HepG2 (cell line): ENCODE data around the gene KLHL40. TPM values are rescaled to one million over a fixed set of nuclear protein-coding genes. Genes with fewer than 3 reads are reported as not detected.
A peak's percentile ranks its signal among the peaks of the same experiment; 100 is the strongest.

ENCODE experiments used
- ASH2L ChIP-seq: fragments of 300-600, 200-600 bp; sonication (generic); IDR thresholded peaks from 2 replicates; pipeline ENCODE4 v1.7.0; 2017; ENCODE audit warnings: low read depth, mild to moderate bottlenecking, moderate library complexity, mixed read lengths, low read length; ENCODE audit not compliant: insufficient read length
- CCDC6 ChIP-seq: sonication (generic); formaldehyde crosslinking; IDR thresholded peaks from 2 replicates; pipeline ENCODE4 v1.8.1; 2022; ENCODE audit warnings: mild to moderate bottlenecking, missing genetic modification reagents, moderate library complexity
- GLI4 ChIP-seq: sonication (generic); formaldehyde crosslinking; IDR thresholded peaks from 2 replicates; pipeline ENCODE4 v1.5.1; 2020; ENCODE audit warnings: missing genetic modification reagents, mild to moderate bottlenecking, moderate library complexity, borderline replicate concordance
- HHEX ChIP-seq: IDR thresholded peaks from 2 replicates; pipeline ENCODE4 v1.6.1; 2016; ENCODE audit warnings: control low read depth
- HNRNPL ChIP-seq: fragments of 200-400 bp; formaldehyde crosslinking; IDR thresholded peaks from 2 replicates; pipeline ENCODE4 v1.6.1; 2017; ENCODE audit warnings: mild to moderate bottlenecking, low read depth, low read length
- NCOA5 ChIP-seq: sonication (generic); formaldehyde crosslinking; IDR thresholded peaks from 2 replicates; pipeline ENCODE4 v1.4.0; 2020; ENCODE audit warnings: missing genetic modification reagents
- NFATC3 ChIP-seq: sonication (generic); formaldehyde crosslinking; IDR thresholded peaks from 2 replicates; pipeline ENCODE4 v1.5.1; 2020; ENCODE audit warnings: mild to moderate bottlenecking, missing genetic modification reagents
- SUZ12 ChIP-seq: fragments of 150-350 bp; IDR thresholded peaks from 2 replicates; pipeline ENCODE4 v1.6.1; 2014; ENCODE audit warnings: low read depth, low read length
- YY1 ChIP-seq: IDR thresholded peaks from 2 replicates; pipeline ENCODE4 v1.6.1; 2011; ENCODE audit warnings: low read length, low read depth, moderate library complexity, mild to moderate bottlenecking; ENCODE audit not compliant: insufficient read depth, insufficient replicate concordance
- ZFX ChIP-seq: sonication (generic); formaldehyde crosslinking; IDR thresholded peaks from 2 replicates; pipeline ENCODE4 v1.4.0; 2020; ENCODE audit warnings: mild to moderate bottlenecking, low read depth, missing genetic modification reagents, moderate library complexity
- ZMYM2 ChIP-seq: sonication (generic); formaldehyde crosslinking; IDR thresholded peaks from 2 replicates; pipeline ENCODE4 v1.8.0; 2022; ENCODE audit warnings: mild to moderate bottlenecking, missing genetic modification reagents
- ZNF138 ChIP-seq: sonication (generic); formaldehyde crosslinking; IDR thresholded peaks from 2 replicates; pipeline ENCODE4 v1.5.0; 2020; ENCODE audit warnings: mild to moderate bottlenecking, low read depth, missing genetic modification reagents
- ZNF331 ChIP-seq: sonication (generic); formaldehyde crosslinking; IDR thresholded peaks from 2 replicates; pipeline ENCODE4 v1.4.0; 2020; ENCODE audit warnings: missing genetic modification reagents
- ZNF557 ChIP-seq: sonication (generic); formaldehyde crosslinking; IDR thresholded peaks from 2 replicates; pipeline ENCODE4 v1.4.0; 2020; ENCODE audit warnings: missing genetic modification reagents
- ZNF607 ChIP-seq: sonication (generic); formaldehyde crosslinking; IDR thresholded peaks from 2 replicates; pipeline ENCODE4 v1.5.1; 2020; ENCODE audit warnings: missing genetic modification reagents, mild to moderate bottlenecking, borderline replicate concordance
- ZNF614 ChIP-seq: IDR thresholded peaks from 2 replicates; pipeline ENCODE4 v1.6.1; 2018; ENCODE audit warnings: missing biosample characterization, missing genetic modification reagents, inconsistent platforms, borderline replicate concordance
- ZSCAN25 ChIP-seq: sonication (generic); formaldehyde crosslinking; IDR thresholded peaks from 2 replicates; pipeline ENCODE4 v1.8.0; 2022; ENCODE audit warnings: mild to moderate bottlenecking, missing genetic modification reagents
- polyA plus RNA-seq, 8 experiments: library from polyadenylated mRNA; depleted of rRNA in 3 of 8; stranded (reverse) in 7 of 8; unstranded in 1 of 8; fragments of >200 nt; fragmentation: Illumina TruSeq in 4 of 8; extraction: Trizol in 4 of 8; gene quantifications; 2 replicates each; pipeline versions ENCODE4 v1.2.1 to v1.2.3, GENCODE V29; 2011 to 2016; ENCODE audit warnings: low read depth in 4 of 8, missing spikeins in 1 of 8, mixed read lengths in 1 of 8; ENCODE audit not compliant: insufficient read depth in 1 of 8
- total RNA-seq, 5 experiments: library from RNA; depleted of rRNA; stranded (reverse); fragments of >200 nt; fragmentation: Illumina TruSeq; extraction: Trizol; gene quantifications; 2 replicates each; pipeline ENCODE4 v1.2.3, GENCODE V29; 2016; ENCODE audit warnings: low read depth in 1 of 5
- TF ChIP-seq, protein P1 (sequence below): sonication (generic); formaldehyde crosslinking; IDR thresholded peaks from 2 replicates; pipeline ENCODE4 v1.5.0; 2020; ENCODE audit warnings: missing genetic modification reagents
- TF ChIP-seq, protein P2 (sequence below): sonication (generic); formaldehyde crosslinking; IDR thresholded peaks from 2 replicates; pipeline ENCODE4; 2020; ENCODE audit warnings: missing genetic modification reagents, mild to moderate bottlenecking, borderline replicate concordance
- TF ChIP-seq, protein P3 (sequence below): sonication (generic); formaldehyde crosslinking; IDR thresholded peaks from 2 replicates; pipeline ENCODE4 v1.9.0; 2021; ENCODE audit warnings: missing genetic modification reagents, borderline replicate concordance
- TF ChIP-seq, protein P4 (sequence below): sonication (generic); formaldehyde crosslinking; IDR thresholded peaks from 2 replicates; pipeline ENCODE4 v1.5.1; 2020; ENCODE audit warnings: missing genetic modification reagents, mild to moderate bottlenecking, borderline replicate concordance
- TF ChIP-seq, protein P5 (sequence below): sonication (generic); formaldehyde crosslinking; IDR thresholded peaks from 2 replicates; pipeline ENCODE4 v1.5.0; 2020; ENCODE audit warnings: missing genetic modification reagents

Gene KLHL40
- total and polyA plus RNA-seq, 2 of the 13 experiments (the other 11 are each of a cell fraction or from before 2014, with no cell fraction given) = not detected

DNA sequence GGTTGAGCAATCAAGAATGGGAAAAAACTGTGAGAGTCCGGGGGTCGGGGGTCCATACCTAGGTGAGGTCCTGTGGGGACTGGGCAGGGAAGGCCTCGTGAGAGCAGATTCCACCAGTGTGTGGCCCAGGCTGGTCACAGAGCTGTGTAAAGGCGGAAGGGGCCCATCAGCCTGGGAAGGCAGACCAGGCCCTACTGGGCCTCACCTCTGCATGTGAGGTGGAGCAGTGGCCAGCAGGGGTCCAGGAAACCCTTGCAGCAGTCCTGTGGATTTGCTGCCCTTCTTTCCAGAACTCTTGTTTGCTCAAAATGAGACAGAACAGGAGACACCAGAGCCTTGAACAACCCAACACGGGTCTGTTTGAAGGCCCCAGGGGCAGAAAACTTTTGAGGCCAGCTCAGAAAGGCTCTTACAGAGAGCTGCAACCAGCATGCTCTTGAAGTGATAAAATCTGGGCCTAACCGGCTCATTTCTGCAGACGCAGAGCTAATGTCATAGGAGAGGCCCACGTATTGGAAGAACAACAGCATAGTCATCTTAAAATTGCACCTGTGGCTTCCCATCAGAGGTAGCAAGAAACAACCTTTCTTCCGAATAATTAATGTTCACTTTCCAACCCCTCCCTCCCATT lies 47.6 kb downstream of the KLHL40 start (continued):
- TF ChIP-seq, protein P1, sequence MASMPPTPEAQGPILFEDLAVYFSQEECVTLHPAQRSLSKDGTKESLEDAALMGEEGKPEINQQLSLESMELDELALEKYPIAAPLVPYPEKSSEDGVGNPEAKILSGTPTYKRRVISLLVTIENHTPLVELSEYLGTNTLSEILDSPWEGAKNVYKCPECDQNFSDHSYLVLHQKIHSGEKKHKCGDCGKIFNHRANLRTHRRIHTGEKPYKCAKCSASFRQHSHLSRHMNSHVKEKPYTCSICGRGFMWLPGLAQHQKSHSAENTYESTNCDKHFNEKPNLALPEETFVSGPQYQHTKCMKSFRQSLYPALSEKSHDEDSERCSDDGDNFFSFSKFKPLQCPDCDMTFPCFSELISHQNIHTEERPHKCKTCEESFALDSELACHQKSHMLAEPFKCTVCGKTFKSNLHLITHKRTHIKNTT (CRISPR knock-in tag) = no peak
- TF ChIP-seq GLI4 (CRISPR knock-in tag) (no peak), ZNF614 (no peak), ASH2L (peak; percentile 29), ZNF331 (CRISPR knock-in tag) (peak; percentile 40), HHEX (CRISPR knock-in tag) (no peak), NCOA5 (CRISPR knock-in tag) (no peak), ZMYM2 (0 out of 2 replicates have a peak, but pooled peaks have one; percentile 32), YY1 (no peak), SUZ12 (no peak), NFATC3 (CRISPR knock-in tag) (no peak), HNRNPL (0 out of 2 replicates have a peak, but pooled peaks have one; percentile 25), ZNF557 (CRISPR knock-in tag) (no peak), ZFX (CRISPR knock-in tag) (peak; percentile 96), ZSCAN25 (CRISPR knock-in tag) (peak; percentile 98), ZNF138 (CRISPR knock-in tag) (no peak), CCDC6 (CRISPR knock-in tag) (no peak), ZNF607 (CRISPR knock-in tag) (no peak)
- TF ChIP-seq, protein P2, sequence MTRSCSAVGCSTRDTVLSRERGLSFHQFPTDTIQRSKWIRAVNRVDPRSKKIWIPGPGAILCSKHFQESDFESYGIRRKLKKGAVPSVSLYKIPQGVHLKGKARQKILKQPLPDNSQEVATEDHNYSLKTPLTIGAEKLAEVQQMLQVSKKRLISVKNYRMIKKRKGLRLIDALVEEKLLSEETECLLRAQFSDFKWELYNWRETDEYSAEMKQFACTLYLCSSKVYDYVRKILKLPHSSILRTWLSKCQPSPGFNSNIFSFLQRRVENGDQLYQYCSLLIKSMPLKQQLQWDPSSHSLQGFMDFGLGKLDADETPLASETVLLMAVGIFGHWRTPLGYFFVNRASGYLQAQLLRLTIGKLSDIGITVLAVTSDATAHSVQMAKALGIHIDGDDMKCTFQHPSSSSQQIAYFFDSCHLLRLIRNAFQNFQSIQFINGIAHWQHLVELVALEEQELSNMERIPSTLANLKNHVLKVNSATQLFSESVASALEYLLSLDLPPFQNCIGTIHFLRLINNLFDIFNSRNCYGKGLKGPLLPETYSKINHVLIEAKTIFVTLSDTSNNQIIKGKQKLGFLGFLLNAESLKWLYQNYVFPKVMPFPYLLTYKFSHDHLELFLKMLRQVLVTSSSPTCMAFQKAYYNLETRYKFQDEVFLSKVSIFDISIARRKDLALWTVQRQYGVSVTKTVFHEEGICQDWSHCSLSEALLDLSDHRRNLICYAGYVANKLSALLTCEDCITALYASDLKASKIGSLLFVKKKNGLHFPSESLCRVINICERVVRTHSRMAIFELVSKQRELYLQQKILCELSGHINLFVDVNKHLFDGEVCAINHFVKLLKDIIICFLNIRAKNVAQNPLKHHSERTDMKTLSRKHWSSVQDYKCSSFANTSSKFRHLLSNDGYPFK (CRISPR knock-in tag) = no peak
- TF ChIP-seq, protein P3, sequence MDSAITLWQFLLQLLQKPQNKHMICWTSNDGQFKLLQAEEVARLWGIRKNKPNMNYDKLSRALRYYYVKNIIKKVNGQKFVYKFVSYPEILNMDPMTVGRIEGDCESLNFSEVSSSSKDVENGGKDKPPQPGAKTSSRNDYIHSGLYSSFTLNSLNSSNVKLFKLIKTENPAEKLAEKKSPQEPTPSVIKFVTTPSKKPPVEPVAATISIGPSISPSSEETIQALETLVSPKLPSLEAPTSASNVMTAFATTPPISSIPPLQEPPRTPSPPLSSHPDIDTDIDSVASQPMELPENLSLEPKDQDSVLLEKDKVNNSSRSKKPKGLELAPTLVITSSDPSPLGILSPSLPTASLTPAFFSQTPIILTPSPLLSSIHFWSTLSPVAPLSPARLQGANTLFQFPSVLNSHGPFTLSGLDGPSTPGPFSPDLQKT (CRISPR knock-in tag) = no peak
- TF ChIP-seq, protein P4, sequence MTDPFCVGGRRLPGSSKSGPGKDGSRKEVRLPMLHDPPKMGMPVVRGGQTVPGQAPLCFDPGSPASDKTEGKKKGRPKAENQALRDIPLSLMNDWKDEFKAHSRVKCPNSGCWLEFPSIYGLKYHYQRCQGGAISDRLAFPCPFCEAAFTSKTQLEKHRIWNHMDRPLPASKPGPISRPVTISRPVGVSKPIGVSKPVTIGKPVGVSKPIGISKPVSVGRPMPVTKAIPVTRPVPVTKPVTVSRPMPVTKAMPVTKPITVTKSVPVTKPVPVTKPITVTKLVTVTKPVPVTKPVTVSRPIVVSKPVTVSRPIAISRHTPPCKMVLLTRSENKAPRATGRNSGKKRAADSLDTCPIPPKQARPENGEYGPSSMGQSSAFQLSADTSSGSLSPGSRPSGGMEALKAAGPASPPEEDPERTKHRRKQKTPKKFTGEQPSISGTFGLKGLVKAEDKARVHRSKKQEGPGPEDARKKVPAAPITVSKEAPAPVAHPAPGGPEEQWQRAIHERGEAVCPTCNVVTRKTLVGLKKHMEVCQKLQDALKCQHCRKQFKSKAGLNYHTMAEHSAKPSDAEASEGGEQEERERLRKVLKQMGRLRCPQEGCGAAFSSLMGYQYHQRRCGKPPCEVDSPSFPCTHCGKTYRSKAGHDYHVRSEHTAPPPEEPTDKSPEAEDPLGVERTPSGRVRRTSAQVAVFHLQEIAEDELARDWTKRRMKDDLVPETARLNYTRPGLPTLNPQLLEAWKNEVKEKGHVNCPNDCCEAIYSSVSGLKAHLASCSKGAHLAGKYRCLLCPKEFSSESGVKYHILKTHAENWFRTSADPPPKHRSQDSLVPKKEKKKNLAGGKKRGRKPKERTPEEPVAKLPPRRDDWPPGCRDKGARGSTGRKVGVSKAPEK = no peak
- TF ChIP-seq, protein P5, sequence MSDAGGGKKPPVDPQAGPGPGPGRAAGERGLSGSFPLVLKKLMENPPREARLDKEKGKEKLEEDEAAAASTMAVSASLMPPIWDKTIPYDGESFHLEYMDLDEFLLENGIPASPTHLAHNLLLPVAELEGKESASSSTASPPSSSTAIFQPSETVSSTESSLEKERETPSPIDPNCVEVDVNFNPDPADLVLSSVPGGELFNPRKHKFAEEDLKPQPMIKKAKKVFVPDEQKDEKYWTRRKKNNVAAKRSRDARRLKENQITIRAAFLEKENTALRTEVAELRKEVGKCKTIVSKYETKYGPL (CRISPR knock-in tag) = no peak
